ENCODE data around the gene PCNX4.

GRCh38 chr14:60133487-60133886 lies 41.8 kb downstream of the PCNX4 start:
- TF ChIP-seq POLR2AphosphoS5 (IDR thresholded peaks at IDR 0.05; ENCODE audit: low read depth, low read length), result no peak
- TF ChIP-seq, protein P1, sequence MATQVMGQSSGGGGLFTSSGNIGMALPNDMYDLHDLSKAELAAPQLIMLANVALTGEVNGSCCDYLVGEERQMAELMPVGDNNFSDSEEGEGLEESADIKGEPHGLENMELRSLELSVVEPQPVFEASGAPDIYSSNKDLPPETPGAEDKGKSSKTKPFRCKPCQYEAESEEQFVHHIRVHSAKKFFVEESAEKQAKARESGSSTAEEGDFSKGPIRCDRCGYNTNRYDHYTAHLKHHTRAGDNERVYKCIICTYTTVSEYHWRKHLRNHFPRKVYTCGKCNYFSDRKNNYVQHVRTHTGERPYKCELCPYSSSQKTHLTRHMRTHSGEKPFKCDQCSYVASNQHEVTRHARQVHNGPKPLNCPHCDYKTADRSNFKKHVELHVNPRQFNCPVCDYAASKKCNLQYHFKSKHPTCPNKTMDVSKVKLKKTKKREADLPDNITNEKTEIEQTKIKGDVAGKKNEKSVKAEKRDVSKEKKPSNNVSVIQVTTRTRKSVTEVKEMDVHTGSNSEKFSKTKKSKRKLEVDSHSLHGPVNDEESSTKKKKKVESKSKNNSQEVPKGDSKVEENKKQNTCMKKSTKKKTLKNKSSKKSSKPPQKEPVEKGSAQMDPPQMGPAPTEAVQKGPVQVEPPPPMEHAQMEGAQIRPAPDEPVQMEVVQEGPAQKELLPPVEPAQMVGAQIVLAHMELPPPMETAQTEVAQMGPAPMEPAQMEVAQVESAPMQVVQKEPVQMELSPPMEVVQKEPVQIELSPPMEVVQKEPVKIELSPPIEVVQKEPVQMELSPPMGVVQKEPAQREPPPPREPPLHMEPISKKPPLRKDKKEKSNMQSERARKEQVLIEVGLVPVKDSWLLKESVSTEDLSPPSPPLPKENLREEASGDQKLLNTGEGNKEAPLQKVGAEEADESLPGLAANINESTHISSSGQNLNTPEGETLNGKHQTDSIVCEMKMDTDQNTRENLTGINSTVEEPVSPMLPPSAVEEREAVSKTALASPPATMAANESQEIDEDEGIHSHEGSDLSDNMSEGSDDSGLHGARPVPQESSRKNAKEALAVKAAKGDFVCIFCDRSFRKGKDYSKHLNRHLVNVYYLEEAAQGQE (IDR thresholded peaks at IDR 0.05; ENCODE audit: insufficient read depth in 1 of 2, low read depth in 2 of 2, low read length in 2 of 2), result no peak
- TF ChIP-seq FOXP2 (optimal IDR thresholded peaks at IDR 0.05; ENCODE audit: borderline replicate concordance, extremely low read depth, extremely low read length, insufficient read depth), result no peak
- TF ChIP-seq TAF1 (IDR thresholded peaks at IDR 0.05; ENCODE audit: borderline replicate concordance, insufficient read depth, low read length), result no peak

All from PFSK-1 (cell line).